Measurements from ENCODE around the gene PHACTR3. TPM values are rescaled to one million over a fixed set of nuclear protein-coding genes. Genes with fewer than 3 reads are reported as not detected.

Gene PHACTR3
- total RNA-seq, 4 donors from 2014 or later, result 0.54 to 0.81 (median 0.59) TPM; not detected in 1

- Histone ChIP-seq H3K36me3 (no peaks in the 10 kb centered on the region), H3K9me3 (no peaks in the 10 kb centered on the region), H3K4me1 (no peaks in the 10 kb centered on the region), H3K27me3 (peaks cover 12% of the 10 kb centered on the region), H3K27ac (no peak overlapping the region), H3K4me3 (no peak overlapping the region)
- WGBS, 2 donors (ENCODE audit: low coverage in 1 of 2), result 89 to 94% methylated on average over 6 to 7 of the region's 7 CpGs
- ATAC-seq, result no peak
- TF ChIP-seq CTCF (IDR thresholded peaks at IDR 0.05), result no peak
- TF ChIP-seq POLR2AphosphoS5 (IDR thresholded peaks at IDR 0.05), result no peak
- TF ChIP-seq EP300 (IDR thresholded peaks at IDR 0.05), result no peak
- no peak for TF ChIP-seq POLR2A (IDR thresholded peaks at IDR 0.05)
These were observed 82.3 kb downstream of the PHACTR3 start for GRCh38 chr20:59686404-59687346.

GRCh38 chr20:59688356-59688755, 84.0 kb downstream of the PHACTR3 start:
- no peaks in the 10 kb centered on the region for H3K36me3 ChIP-seq
- no peak for TF ChIP-seq EP300 (IDR thresholded peaks at IDR 0.05)
- no peak for TF ChIP-seq CTCF (IDR thresholded peaks at IDR 0.05)
- TF ChIP-seq POLR2AphosphoS5 (IDR thresholded peaks at IDR 0.05), result no peak
- no peaks in the 10 kb centered on the region for H3K9me3 ChIP-seq
- no peak for ATAC-seq
- peaks cover 12% of the 10 kb centered on the region for H3K27me3 ChIP-seq
- H3K4me1 ChIP-seq, result no peaks in the 10 kb centered on the region
- WGBS, 2 donors (ENCODE audit: low coverage in 1 of 2), result 47 to 58% methylated on average over 2 to 3 of the region's 3 CpGs
- H3K27ac ChIP-seq, result no peak overlapping the region
- H3K4me3 ChIP-seq, result no peak overlapping the region

- 62 to 79% methylated on average over 2 to 4 of the region's 7 CpGs for WGBS, 2 donors (ENCODE audit: low coverage in 1 of 2)
- no peaks in the 10 kb centered on the region for H3K4me1 ChIP-seq
- H3K4me3 ChIP-seq, result no peak overlapping the region
- ATAC-seq, result no peak
- H3K9me3 ChIP-seq, result no peaks in the 10 kb centered on the region
- H3K27me3 ChIP-seq, result peaks cover 12% of the 10 kb centered on the region
- H3K27ac ChIP-seq, result no peak overlapping the region
- TF ChIP-seq EP300 (IDR thresholded peaks at IDR 0.05) (no peak), POLR2AphosphoS5 (IDR thresholded peaks at IDR 0.05) (no peak), POLR2A (IDR thresholded peaks at IDR 0.05) (no peak), CTCF (IDR thresholded peaks at IDR 0.05) (no peak)
- H3K36me3 ChIP-seq, result no peaks in the 10 kb centered on the region
These were observed 84.7 kb downstream of the PHACTR3 start for GRCh38 chr20:59688999-59689398.

- 100% methylated on average over 1 to 3 of the region's 4 CpGs for WGBS, 2 donors (ENCODE audit: low coverage in 1 of 2)
- H3K27ac ChIP-seq, result no peak overlapping the region
- peaks cover 14% of the 10 kb centered on the region for H3K27me3 ChIP-seq
- no peaks in the 10 kb centered on the region for H3K9me3 ChIP-seq
- no peak for TF ChIP-seq POLR2AphosphoS5 (IDR thresholded peaks at IDR 0.05)
- no peak for TF ChIP-seq EP300 (IDR thresholded peaks at IDR 0.05)
- no peak for TF ChIP-seq CTCF (IDR thresholded peaks at IDR 0.05)
- H3K36me3 ChIP-seq, result no peaks in the 10 kb centered on the region
- no peak for ATAC-seq
- no peaks in the 10 kb centered on the region for H3K4me1 ChIP-seq
- no peak overlapping the region for H3K4me3 ChIP-seq
These were observed 85.8 kb downstream of the PHACTR3 start for GRCh38 chr20:59690101-59690500.

- Histone ChIP-seq H3K4me3 (no peak overlapping the region), H3K9me3 (no peaks in the 10 kb centered on the region), H3K27me3 (peaks cover 20% of the 10 kb centered on the region), H3K27ac (no peak overlapping the region), H3K4me1 (no peaks in the 10 kb centered on the region), H3K36me3 (no peaks in the 10 kb centered on the region)
- no peak for TF ChIP-seq POLR2A (IDR thresholded peaks at IDR 0.05)
- no peak for TF ChIP-seq EP300 (IDR thresholded peaks at IDR 0.05)
- no peak for TF ChIP-seq POLR2AphosphoS5 (IDR thresholded peaks at IDR 0.05)
- TF ChIP-seq CTCF (IDR thresholded peaks at IDR 0.05), result no peak
- ATAC-seq, result no peak
- WGBS, 2 donors (ENCODE audit: low coverage in 1 of 2), result 75 to 79% methylated on average over 4 of the region's 4 CpGs
These were observed 86.6 kb downstream of the PHACTR3 start for GRCh38 chr20:59690976-59691375.

Data from gastroesophageal sphincter (tissue), 4 donors.